GM10248 (cell line): ENCODE data around the gene DCAF4L1.

Source experiments
- CTCF ChIA-PET: fragments of 300-600 bp; sonication (Branson Sonifier 250); formaldehyde crosslinking; extraction: SDS; loops from one replicate; lab custom pipeline; 2021; ENCODE audit warnings: antibody characterized with exemption; lab: Yijun Ruan, JAX
- POLR2A ChIA-PET: fragments of 350-650 bp; sonication (Branson Sonifier 250); formaldehyde crosslinking; extraction: SDS; loops from one replicate; lab custom pipeline; 2020; ENCODE audit warnings: antibody characterized with exemption; lab: Yijun Ruan, JAX
- DNase-seq: peaks from one replicate; pipeline ENCODE4 v3.0.0; 2012; ENCODE audit errors: extremely low spot score
- CTCF ChIP-seq: IDR thresholded peaks from 2 replicates; pipeline ENCODE4 v1.5.1; 2012; ENCODE audit warnings: mild to moderate bottlenecking, low read depth; ENCODE audit errors: extremely low read depth, missing control alignments, control extremely low read depth

Gene DCAF4L1

GRCh38 chr4:42018451-42018850 is 36.9 kb downstream of the DCAF4L1 start:
- no peak for TF ChIP-seq CTCF
- no peak for DNase-seq
- ChIA-PET CTCF (interaction anchor here (0.9 to 1.7 kb wide), 3 partner anchors 13 to 46 kb away, joined by 3 to 4 read pairs (median 3); no protein-coding TSS in a partner anchor), POLR2A (no interaction called here)
